GM18519 (cell line): ENCODE measurements around the gene MAGI2.
"Not testable (repeated sequence)": the region's sequence is repeated elsewhere in the genome, so short reads cannot be mapped to it uniquely, and the experiment has no call there.

Experiments used
- ATAC-seq: cut with Tn5 transposase; IDR thresholded peaks from one replicate; pipeline ENCODE4 v1.9.1; 2021; ENCODE audit warnings: mild to moderate bottlenecking, moderate library complexity; ENCODE audit not compliant: unreplicated experiment, low FRiP score

Gene MAGI2

GRCh38 chr7:78350391-78350790, 1103.1 kb downstream of the MAGI2 start:
- ATAC-seq: no peak

DNA sequence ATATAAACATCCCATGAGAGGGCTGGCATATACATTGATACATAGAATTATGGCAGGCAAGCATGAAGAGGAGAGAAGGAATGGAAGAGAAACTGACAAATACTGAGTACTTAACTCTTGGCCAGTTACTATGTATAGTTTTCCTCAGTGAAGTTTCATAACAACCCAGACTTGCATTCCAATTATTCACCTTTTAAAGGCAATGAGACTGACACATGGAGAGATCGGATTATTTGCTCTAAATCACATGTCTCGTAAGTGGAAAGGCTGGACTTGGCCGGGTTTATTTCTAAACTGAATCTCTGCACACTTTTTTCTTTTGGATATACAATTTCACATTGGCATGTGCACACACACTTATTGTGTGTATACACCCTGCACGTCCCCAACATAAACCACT, 1106.6 kb downstream of the MAGI2 start:
- no peak for ATAC-seq

GRCh38 chr7:78345979-78346378, 1107.5 kb downstream of the MAGI2 start:
- ATAC-seq: no peak

DNA sequence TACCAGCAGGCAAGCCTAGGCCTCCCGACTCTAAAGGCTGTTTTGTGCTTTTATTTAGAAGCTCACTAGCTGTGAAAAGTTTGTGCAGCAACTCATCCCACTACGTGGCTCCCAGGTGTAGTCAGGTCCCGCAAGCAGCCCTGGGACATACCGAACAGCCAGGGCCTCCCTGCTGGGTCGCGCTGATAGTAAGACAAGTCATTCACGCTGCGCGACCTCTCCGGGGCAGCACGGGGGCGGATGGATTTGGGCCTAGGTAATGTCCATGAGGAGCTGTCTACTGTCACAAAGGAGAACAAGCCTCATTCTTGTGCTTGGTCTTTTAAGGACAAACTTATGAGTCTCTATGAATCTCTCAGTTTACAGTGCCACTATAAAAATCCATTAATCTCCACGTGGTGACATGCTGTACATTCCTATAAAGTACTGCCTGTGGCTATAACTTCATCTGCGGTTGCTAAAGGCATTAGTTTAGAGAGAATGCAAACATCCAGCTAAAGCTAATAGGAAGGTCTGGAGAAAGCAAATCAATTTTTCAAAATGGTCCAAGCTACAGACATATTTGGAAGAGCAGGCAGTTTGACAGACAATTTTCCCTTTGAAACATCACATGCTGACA, 1108.1 kb downstream of the MAGI2 start:
- ATAC-seq: no peak

DNA sequence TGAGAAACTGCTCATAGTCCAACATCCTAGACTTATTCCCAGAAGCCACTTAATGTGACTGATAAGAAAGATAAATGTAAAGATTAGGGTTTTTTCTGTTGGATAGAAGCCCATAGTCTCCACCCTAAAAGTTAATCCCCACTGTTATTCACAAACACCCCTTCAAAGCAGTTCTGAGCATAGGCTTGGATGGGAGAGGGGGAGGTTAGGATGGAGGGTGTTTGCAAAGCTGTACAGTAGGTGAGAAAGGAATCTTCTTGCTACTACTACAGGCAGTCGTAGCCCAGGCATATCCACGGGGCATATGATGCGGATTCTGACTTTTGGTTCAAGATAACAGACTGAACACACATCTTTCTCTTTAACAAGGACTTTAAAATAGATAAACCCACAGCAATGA, 1119.0 kb downstream of the MAGI2 start:
- no peak for ATAC-seq

GRCh38 chr7:78333530-78334425, 1119.7 kb downstream of the MAGI2 start:
- ATAC-seq: no peak

- no peak for ATAC-seq
Measured at GRCh38 chr7:78329001-78329655, 1124.3 kb downstream of the MAGI2 start.

DNA sequence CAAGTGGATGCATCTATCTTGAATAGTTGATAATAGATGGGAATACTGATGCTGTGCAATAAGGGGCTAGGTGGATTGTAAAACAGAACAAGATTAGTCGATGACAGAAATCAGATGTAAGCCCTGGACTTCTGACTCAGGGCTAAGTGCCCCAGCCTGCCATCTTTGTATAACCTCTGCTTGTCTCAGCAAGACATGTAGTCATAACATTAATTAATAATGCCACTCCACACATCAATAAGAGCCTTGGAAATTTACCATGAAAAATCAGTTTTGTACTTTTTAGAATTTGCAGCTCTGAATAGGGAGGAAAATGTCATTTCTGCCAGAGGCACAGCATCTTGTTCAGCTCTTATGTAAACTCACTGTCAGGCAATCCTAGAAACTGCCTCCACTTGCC, 1125.7 kb downstream of the MAGI2 start:
- no peak for ATAC-seq

DNA sequence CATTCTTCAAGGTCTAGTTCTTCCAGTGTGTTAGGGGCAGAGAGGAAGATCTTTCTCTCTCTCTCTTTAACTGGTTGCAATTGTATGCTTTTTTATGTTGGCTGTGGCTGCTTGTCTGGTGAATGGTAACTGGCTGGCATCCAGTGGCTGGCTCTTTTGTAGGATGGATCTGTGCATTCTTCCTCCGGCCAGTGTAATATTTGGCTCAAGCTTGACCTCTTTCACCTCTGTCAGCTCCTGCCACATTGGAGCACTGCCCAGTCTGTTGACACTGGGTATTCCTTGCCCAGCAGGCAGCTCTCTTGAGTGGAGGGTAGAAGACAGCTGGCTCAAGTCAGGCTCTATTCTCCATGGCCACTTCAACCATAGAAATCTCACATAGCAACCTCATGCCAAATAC, 1126.6 kb downstream of the MAGI2 start:
- no peak for ATAC-seq

- no peak for ATAC-seq
Measured at GRCh38 chr7:78326189-78326588, 1127.3 kb downstream of the MAGI2 start.

DNA sequence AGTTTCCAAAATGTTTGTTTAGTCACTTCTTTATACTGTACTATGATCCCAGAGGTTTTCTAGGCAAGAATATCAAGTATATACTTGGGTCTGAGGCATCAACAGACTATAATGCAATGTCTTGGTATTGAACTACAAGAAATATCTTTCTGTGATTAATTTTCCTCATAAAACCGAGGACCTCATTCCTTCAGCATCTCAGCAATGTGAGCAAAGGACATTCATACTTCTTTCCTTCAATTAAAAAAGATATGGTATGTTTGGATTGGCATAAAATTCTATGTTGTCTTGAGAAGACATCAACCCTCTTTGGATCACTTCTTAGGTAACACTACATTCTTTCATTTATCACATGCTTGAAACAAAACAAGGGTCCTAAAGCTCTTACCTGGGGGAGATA, 1130.3 kb downstream of the MAGI2 start:
- no peak for ATAC-seq

- not testable (repeated sequence) for ATAC-seq
Measured at GRCh38 chr7:78322231-78322630, 1131.2 kb downstream of the MAGI2 start.

DNA sequence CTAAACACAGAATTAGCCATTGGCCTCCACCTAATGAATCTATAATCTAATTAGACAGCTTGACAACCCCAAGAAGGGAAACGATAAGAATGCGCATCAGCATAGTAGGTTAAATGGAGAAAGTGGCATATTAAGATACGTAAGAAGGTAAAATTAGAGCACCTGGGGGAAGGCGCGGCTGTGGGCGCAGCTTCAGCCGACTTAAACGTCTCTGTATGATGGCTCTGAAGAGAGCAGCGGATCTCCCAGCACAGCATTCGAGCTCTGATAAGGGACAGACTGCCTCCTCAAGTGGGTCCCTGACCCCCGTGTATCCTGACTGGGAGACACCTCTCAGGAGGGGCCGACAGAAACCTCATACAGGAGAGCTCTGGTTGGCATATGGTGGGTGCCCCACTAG, 1136.1 kb downstream of the MAGI2 start:
- ATAC-seq: no peak

- ATAC-seq: no peak
Measured at GRCh38 chr7:78316110-78316509, 1137.4 kb downstream of the MAGI2 start.

DNA sequence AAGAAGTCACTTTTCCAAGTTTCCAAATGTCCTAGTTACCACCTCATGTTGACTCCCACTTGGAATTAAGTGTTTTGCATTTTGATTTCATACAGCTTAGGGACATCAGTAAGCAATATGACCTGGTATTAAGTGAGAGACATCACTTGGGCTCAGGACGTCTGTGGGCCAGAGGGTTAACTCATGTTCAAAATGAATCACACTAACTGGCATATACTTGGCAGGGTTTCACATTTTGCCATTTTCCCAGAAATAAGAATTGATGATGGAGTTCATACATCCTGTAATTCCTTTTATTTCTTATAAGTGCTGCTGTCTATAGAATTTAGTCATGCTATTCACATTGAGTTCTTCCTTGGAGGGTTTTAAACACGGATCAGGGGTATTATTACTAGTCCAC, 1138.3 kb downstream of the MAGI2 start:
- ATAC-seq: no peak

- ATAC-seq: no peak
Measured at GRCh38 chr7:78311181-78311580, 1142.3 kb downstream of the MAGI2 start.

DNA sequence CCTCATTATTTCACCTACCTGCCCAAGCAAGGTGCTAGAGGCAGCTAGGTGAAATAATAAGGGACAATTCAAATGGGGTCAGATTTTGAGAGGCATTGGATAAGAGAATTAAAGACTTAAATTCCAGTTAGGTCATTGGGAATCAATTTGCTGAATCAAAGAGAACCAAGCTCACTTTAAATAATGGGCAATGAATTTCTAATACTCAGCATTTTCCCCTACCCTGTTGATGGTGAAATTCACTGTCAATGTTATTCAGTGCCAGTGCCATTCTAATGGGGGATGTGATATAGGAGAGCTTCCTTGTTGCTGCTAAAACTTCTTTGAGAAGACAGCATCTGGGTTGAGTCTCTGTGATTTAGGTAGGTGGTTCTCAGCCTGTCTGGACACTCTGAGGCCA, 1145.6 kb downstream of the MAGI2 start:
- ATAC-seq: no peak

DNA sequence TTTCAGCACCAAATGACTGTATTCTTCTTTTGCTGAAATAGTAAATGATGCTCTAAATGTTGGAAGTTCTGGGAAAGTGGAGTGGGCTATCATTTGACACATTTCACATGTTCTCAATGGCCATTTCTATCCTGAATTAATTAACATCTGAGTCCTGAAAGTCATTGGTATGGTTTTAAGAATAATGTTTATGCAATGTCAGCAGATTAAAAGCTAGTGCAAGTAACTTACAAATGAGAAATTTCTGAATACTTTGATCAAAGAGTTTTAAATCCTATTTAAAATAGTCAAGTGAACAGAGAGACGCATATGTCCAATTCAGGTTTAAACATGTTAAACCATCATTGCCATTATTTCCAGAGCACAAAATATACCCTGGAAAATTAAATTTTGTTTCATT, 1146.8 kb downstream of the MAGI2 start:
- no peak for ATAC-seq

- no peak for ATAC-seq
Measured at GRCh38 chr7:78301407-78301806, 1152.1 kb downstream of the MAGI2 start.

DNA sequence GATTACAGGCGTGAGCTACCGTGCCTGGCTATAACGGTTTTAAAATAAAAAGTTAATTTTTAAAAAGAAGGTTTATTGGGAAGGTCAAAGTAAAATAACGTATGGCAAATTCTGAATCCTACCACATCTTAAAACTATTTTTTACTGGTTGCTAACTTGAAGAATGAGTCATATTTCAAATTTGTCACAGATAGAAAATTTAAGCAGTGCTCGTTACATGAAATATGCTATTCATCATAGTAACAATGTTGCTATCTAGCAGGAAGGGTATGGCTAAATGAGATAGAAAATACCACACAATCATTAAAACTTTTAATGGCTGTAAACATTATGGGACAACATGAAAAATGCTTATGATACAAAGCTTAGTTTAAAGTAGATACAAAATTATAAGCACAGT, 1154.4 kb downstream of the MAGI2 start:
- ATAC-seq: no peak

- ATAC-seq: no peak
Measured at GRCh38 chr7:78296644-78297371, 1156.7 kb downstream of the MAGI2 start.
